Astrocyte of the spinal cord (primary cell): ENCODE data around the gene SSC5D.
"Not testable (repeated sequence)": the region's sequence is repeated elsewhere in the genome, so short reads cannot be mapped to it uniquely, and the experiment has no call there.

Source experiments
- DNase-seq: peaks from one replicate; pipeline ENCODE4 v3.0.0; 2011; ENCODE audit warnings: low read depth, low spot score
- H3K4me3 ChIP-seq: 2 replicates; pipeline ENCODE4 v1.5.1; 2011; ENCODE audit warnings: low read depth, mild to moderate bottlenecking, low read length, moderate library complexity
- in situ Hi-C: cut with HindIII; loops from 2 replicates; pipeline ENCODE4 v1.10.0; 2017; ENCODE audit warnings: low sequenced_read_pairs
- TF ChIP-seq, protein P1 (sequence below): IDR thresholded peaks from 2 replicates; pipeline ENCODE4 v1.5.1; 2012; ENCODE audit warnings: low read depth, mild to moderate bottlenecking, low read length, inconsistent platforms

Gene SSC5D

DNA sequence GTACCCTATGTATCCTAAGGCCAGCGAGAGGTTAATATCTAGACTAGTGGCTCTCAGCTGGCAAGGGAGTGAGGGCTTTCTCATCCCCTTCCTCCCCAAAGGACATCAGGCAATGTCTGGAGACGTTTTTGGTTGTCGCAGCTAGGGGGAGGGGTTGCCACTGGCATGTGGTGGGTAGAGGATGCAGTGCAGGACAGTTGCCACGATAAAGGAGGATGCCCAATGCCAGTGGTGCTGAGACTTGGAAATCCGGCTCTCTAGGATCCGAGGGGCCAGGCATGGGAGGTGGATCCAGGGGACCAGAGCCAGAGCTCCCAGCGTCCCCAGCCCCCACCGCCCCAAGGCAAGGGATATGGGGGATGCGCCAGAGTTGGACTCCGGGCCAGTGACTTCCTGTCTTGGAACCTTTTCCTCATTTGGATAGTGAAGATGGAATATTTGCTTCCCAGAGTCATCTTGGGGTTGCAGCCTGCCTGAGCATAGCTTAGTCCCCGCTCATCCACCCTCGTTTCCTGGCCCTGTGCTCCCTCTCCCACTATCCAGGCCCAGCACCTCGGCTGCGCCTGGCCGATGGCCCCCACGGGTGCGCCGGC lies 4.9 kb downstream of the SSC5D start:
- DNase-seq = no peak
- in situ Hi-C loops = no loop called here
- H3K4me3 ChIP-seq = no peak overlapping the region
- TF ChIP-seq, protein P1, sequence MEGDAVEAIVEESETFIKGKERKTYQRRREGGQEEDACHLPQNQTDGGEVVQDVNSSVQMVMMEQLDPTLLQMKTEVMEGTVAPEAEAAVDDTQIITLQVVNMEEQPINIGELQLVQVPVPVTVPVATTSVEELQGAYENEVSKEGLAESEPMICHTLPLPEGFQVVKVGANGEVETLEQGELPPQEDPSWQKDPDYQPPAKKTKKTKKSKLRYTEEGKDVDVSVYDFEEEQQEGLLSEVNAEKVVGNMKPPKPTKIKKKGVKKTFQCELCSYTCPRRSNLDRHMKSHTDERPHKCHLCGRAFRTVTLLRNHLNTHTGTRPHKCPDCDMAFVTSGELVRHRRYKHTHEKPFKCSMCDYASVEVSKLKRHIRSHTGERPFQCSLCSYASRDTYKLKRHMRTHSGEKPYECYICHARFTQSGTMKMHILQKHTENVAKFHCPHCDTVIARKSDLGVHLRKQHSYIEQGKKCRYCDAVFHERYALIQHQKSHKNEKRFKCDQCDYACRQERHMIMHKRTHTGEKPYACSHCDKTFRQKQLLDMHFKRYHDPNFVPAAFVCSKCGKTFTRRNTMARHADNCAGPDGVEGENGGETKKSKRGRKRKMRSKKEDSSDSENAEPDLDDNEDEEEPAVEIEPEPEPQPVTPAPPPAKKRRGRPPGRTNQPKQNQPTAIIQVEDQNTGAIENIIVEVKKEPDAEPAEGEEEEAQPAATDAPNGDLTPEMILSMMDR = no peak

DNA sequence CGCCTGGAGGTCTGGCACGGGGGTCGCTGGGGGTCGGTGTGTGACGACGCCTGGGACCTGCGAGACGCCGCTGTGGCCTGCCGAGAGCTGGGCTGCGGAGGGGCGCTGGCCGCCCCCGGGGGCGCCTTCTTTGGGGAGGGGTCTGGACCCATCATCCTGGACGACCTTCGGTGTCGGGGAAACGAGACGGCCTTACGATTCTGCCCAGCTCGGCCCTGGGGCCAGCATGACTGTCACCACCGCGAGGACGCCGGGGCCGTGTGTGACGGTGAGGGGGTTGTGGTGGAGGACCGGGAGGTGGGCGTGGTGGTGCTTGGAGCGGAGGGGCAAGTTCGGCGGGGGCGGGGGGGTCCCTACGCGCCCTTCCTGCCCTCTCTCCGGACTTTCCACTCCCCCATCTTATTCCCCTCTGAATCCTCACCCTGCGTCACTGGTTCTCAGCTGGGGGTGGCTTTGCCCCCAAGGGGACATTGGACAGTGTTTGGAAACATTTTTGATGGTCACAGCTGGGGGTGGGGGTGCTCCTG lies 5.5 kb downstream of the SSC5D start:
- H3K4me3 ChIP-seq = no peak overlapping the region
- TF ChIP-seq, protein P1 = no peak
- DNase-seq = no peak
- in situ Hi-C loops = no loop called here

DNA sequence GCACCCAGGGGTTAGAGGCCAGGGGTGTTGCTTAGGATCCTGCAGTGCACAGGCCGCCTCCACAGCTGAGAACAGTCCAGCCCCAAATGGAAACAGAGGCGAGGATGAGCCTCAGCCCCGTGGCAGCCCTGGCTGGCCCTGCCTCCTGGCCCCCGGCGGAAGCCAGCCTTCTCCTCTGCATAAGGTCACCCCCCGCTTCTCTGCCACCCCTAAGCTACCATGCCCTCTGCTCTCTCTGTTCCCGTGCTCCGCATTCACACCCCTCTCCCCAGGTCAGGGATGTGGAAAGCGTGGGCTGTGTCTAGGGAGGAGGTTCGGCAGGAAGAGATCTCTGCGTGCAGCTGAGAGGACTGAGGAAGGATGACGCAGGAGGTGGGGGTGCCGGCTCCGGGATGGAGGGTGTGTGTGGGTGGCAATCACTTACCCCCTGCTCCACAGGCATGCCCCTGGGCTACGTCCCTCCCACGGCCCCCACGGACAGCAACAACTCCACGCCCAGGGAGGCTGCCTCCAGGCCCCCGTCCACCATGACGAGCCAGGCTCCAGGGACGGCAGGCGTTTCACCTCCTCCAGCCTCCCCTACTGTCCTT lies 6.0 kb downstream of the SSC5D start:
- DNase-seq = peak; percentile 41
- in situ Hi-C loops = no loop called here
- TF ChIP-seq, protein P1 = no peak
- peak overlapping the region; percentile 12 for H3K4me3 ChIP-seq

DNA sequence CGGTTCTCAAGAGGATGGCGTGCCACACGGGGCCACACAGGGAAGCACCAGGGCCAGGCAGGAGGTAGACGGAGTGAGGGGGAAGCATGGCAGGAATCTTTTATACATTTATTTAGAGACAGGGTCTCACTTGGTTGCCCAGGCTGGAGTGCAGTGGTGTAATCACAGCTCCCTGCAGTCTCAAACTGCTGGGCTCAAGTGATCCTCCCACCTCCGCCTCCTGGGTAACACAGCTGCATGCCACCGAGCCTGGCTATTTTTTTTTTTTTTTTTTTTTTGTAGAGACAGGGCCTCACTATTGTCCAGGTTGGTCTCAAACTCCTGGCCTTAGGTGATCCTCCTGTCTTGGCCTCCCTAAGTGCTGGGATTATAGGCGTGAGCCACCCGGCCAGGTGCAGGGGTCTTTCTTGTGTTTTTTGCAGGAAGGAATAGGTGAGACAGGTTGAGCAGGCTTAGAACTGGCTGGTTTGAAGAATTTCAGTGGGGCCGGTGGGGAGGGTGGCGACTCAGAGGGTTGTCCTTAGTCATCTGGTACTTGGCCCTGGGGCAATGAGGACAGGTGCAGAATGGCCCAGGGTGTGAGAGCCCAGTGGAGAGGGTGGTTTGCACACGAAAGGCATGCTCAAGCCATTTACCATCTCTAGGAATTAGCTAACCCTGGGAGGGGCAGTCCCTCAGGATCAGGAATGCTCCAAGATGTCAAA lies 7.6 kb downstream of the SSC5D start:
- DNase-seq = no peak
- in situ Hi-C loops = no loop called here
- TF ChIP-seq, protein P1 = no peak
- no peak overlapping the region for H3K4me3 ChIP-seq

DNA sequence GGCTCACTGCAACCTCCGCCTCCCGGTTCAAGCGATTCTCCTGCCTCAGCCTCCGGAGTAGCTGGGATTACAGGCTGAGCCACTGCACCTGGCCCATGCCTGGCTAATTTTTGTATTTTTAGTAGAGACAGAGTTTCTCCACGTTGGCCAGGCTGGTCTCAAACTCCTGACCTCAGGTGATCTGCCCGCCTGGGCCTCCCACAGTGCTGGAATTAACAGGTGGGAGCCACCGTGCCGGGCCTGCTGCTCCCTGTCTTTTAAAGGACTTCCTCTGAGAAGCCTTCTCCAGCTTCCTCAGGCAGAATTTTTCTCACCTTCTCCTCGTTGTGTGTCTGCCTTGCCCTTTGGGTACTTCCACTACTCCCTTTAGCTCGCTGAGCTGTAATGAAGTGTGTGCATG lies 8.6 kb downstream of the SSC5D start:
- DNase-seq, H3K4me3 ChIP-seq, in situ Hi-C loops: not testable (repeated sequence)

DNA sequence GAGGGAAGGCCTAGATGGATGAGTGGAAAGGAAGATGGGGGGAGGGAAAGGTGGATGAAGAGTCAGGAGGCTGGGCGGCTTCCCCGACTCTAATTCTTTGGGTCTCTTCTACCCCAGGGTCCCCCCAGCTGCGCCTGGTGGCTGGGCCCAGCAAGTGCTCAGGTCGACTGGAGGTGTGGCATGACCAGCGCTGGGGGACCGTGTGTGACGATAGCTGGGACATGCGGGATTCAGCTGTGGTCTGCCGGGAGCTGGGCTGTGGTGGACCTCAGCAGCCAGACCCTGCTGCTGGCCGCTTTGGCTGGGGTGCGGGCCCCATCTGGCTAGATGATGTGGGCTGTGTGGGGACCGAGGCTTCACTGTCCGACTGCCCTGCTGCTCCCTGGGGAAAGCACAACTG lies 9.5 kb downstream of the SSC5D start:
- in situ Hi-C loops = no loop called here
- no peak for DNase-seq
- TF ChIP-seq, protein P1 = no peak
- H3K4me3 ChIP-seq = no peak overlapping the region
